Occipital lobe (tissue), 2 donors: Measurements from ENCODE around the gene TH. TPM values are rescaled to one million over a fixed set of nuclear protein-coding genes. Genes with fewer than 3 reads are reported as not detected.

Experiments used
- DNase-seq: peaks from one replicate; lab custom pipeline; 2025; lab: John Stamatoyannopoulos, UW
- total RNA-seq: library from RNA; depleted of rRNA; stranded (reverse); fragments of >200 nt; gene quantifications from one replicate; pipeline ENCODE4 v1.2.3, GENCODE V29; 2014

The TH gene
- total RNA-seq, 1 donor from 2014 or later: not detected

GRCh38 chr11:2208691-2209369, 37.2 kb upstream of the TH start:
- no peak for DNase-seq

GRCh38 chr11:2207773-2208621, 36.4 kb upstream of the TH start:
- DNase-seq: no peak

DNA sequence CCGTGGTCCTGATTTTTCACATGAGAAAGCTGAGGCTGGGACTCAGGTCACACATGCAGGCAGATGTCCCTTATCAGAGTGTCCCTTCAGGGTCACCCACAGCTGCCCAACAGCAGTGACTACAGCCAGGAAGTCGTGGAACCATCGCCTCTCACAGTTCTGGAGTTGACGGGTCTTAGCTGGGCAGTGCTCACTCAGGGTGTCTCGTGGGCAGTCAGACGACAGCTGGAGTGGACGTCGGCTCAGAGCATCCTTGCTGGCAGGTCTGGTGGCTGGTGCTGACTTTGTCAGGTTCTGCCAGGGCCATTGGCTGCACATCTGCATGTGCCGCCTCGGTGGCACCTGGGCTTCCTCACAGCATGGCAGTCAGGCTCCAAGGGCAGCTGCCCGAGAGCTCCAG, 35.6 kb upstream of the TH start:
- DNase-seq: no peak

GRCh38 chr11:2205981-2206690, 34.5 kb upstream of the TH start:
- DNase-seq: no peak

DNA sequence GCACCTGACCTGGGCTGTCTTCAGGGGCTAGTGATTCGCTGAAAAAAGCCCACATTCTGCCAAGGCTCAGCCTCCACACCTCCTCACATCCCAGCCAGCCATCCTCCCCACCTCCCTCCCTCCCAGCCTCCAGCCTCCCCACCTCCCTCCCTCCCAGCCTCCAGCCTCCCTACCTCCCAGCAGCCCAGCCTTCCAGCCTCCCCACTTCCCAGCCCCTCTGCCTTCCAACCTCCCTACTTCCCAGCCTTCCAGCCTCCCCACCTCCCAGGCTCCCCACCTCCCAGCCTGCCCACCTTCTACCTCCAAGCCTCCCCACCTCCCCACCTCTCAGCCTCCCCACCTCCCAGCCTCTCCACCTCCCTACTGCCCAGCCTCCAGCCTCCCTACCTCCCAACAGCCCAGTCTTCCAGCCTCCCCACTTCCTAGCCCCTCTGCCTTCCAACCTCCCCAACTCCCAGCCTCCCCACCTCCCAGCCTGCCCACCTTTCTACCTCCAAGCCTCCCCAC, 33.7 kb upstream of the TH start:
- no peak for DNase-seq

DNA sequence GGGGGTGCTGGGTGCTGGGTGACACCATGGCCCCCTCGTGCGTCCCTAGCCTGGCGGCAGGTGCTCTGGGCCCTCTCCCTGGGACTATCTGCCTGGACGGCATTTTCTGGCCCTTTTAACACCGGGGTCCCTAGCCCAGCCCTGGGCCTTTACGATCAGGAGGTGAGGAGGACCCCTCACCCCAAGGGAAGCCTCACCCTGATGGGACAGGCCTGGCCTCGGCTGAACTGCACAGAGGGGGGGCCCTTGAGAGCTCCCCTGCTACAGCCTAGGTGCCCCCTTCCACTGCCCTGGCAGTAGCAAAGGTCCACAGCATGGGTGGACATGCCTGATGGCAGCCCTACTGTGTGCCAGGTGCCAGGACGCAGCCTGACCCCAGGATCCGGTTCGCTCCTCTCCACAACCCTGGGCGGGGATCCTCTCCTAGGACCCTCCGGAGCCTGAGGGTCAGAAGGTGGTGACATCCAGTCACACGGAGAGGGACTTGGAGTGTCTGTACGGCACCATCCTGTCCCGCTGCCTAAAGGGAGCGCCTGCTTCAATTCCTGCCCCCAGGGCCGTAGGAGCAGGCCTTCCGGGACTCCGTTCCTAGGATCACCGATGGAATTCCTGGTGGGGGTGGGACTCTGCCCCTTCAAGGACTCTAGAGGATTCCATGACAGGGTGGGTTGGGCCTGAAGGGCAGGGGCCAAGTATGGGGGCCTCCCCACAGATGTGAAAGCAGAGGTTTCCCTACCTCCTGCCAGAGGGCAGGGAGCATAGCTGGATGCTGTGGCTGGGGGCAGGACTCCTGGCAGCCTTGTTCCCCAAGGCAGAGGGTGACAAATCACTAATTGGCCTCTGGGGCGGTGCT, 33.0 kb upstream of the TH start:
- DNase-seq: no peak

DNA sequence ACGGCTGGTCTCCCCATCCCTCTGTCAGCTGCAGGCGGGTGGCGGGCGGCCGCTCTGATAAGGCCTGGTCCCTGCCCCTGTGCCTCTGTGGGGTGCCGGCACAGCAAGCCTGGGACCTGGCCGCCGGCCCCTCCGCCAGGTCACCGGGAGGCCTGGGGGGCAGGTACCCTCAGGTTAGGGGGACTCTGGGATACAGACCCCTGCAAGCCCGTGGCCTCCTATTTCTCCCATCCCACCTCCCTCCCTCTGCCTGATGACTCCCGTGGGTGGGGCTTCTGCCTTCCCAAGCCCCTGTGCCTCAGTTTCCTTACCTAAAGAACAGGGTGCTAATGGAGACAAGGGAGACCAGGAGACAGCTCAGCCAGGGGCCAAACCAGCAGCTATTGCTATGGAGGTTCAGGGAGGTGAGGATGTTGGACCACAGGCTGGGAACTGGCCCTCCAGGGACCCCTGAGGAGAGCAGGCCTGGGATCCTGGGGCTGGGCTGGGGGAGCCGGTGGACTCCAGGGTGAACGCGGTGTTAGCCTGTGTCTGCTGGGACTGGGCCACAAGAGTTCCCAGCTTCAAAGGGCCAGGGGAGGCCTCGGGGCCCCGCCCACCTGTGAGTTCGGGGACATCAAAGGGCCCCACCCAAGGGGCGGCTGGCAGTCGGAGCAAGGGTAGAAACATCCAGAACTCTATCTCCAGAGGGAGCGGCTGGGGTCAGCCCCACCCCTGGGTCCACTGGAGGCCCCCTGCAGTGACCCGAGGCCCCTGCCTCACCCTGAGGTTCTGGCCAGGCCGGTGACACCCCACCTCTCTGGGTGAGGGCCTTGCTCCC, 32.0 kb upstream of the TH start:
- no peak for DNase-seq

DNA sequence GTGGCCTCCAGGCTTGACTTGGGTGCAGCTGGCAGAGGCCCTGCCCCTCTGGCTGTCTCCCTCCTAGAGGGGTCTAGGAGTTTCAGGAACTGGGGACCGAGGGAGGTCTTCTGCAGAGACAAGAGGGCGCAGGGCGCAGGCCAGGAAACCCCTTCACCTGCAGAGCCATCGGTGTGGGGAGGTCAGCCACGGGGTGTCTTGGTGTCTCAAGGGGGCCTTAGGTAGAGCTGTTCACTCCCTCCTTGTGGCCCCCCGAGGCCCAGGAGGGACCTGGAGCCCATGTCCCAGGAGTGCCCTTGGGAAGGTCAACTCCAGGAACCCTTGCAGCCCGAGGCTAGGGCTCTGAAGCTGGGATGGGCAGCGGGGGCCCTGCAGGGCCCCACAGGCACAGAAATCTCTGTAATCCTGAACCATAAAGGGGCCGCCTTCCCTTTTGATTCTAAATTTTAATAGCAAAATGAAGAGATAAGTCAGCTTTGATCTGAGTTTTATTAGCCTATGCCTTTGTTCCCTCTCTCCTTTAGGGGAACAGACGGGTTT, 31.4 kb upstream of the TH start:
- no peak for DNase-seq

GRCh38 chr11:2202071-2202899, 30.7 kb upstream of the TH start:
- no peak for DNase-seq

DNA sequence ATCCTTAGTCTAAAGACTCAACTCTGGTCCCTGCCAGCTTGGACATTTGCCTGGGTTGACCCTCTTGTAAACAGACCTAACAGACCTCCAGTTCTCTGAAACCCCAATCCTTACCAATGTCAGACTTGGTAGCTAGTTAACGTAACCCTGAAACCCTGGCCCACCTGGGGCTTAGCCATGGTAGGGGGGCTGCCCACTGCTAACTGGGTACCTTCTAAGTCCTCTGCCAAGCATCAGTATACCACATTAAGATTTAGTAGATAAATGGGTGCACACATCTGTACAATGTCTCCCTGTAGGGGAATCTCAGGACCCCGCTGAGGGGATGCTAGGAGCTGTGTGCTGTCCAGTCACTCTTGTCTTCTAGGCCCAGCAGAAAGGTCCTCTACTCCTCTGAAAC, 29.9 kb upstream of the TH start:
- no peak for DNase-seq

DNA sequence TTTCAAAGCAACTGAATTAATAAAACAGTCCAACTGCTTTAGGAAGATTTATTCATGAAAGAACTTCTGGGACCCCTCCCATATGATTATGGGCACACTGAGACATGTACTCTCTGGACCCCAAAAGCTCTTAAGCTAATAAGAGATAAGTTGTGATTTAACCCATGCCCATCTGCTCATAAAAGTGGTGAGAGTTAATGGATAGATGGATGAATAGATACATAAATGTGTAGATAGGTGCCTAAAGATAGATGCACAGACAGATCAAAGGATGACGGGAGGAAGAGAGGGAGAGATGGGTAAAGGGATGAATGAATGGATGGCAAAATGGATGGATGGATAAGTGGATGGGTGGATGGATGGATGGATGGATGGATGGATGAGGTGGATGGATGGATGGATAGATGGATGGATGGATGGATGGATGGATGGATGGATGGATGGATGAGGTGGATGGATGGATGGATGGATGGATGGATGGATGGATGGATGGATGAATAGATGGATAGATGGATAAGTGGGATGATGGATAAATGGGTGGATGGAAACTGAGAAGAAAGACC, 29.4 kb upstream of the TH start:
- DNase-seq: no peak

- DNase-seq: no peak
Observed at GRCh38 chr11:2200536-2200935, 28.9 kb upstream of the TH start.

DNA sequence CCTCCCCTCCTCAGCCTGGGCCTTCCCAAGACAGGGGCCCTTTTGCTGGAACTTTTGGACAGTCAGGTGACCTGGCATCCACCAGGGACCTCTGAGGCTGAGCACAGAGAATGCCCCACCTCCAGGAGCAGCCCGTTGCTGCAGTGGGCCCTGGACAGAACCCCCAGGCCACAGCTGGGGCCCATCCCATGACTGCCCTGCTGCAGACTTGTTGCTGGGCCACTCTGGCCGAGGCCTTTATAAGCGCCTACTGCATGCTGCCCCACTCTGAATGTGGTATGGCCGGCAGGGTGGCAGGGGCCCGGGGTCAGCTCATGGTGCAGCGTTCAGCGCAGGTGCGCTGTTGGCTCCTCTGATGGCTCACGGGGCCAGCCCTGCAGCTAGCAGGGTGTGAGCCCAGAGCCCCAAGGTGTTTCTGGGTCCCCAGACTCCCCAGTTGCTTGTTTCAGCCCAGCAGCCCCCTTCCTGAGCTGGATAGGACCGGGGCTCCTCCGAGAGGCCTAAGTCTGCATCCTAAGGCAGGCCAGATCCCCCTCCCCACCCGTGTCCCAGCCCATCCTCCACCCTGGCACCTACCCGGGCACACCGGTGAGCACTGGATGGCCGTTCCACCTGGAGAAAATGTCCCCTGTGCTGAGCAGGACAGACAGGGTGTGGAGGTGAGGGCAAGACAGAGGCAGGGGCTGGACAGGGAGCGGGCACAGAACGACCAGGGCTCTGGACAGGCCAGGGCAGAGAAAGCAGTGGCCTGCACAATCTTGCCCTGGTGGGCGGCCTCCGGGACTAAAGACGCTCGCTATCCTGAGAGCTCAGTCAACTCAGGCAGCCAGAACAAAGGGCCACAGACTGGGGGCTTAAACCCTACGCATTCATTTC, 28.1 kb upstream of the TH start:
- DNase-seq: no peak

DNA sequence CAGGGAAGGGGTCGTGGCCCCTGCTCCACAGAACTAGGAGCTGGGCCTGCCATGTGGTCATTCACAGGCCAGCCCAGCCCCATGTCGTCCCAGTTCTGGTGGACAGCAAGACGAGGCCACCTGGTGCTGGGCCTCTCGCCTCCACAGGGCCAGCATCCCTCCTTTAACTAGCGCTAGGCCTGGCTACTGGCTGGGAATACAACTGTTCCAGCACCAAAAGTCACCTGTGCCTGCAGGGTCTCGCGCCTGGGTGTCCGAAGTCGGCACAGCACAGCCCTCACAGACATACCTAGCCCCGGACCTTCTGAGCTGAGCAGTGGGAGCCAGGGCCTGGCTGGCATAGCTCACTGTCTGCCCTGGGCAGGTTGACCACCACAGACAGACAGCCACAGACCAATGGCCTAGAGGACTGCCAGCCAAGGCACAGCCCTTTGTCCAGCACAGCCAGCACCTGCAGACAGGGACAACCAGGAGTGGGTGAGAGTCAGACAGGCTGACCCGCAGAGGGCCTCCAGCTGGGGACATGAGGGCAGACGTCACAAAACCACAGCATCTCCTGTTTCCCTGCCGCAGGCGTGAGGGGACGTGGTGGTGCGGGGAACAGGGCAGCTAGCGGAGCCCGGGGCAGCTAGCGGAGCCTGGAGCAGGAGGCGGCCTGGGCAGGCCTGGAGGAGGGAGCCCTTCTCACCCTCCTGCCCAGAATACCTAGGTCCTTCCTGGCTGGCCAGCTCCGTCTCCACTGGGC, 27.2 kb upstream of the TH start:
- DNase-seq: no peak

DNA sequence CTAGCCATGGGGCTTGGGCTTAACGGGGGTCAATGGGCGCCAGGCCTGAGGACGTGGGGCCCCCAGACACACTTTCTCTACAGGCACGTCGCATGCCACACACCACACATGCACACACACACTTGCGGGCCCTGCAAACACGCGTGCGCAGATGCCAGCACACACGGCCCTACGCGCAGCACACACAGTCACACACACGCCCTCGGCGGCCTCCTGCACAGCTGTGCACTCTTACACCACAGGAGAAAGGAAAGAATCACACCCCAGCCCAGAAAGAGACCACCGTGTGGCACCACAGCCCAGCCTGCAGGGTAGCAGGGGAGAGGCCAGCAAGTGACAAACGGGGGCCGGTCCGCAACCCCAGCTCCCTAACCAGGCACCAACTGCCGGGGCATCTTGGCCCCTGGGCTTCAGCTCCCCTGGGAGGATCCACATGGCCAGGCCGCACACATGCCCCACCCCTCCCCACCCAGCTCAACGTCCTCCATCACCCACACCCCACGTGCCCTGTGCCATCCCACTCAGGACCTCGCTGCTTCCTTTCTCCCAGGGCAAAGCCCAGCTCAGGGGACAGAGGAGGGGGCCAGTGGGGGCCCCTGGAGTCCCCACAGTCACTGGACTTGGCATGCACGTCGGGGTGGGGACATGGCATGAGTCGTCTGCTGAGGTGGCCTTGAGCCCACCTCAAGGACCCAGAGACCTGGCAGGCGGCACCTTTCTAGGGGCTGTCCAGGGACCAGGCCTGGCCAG, 26.3 kb upstream of the TH start:
- no peak for DNase-seq
